CD4-positive, alpha-beta T cell treated with Interleukin-2 at 100 ng/mL for 4 hours (primary cell): Measurements from ENCODE around the gene LARP1.
A peak's percentile ranks its signal among the peaks of the same experiment; 100 is the strongest.
"Not testable (repeated sequence)": the region's sequence is repeated elsewhere in the genome, so short reads cannot be mapped to it uniquely, and the experiment has no call there.

Source experiments
- DNase-seq: peaks from one replicate; pipeline ENCODE4 v3.0.0-alpha.2; 2020; ENCODE audit warnings: low spot score

Gene LARP1

GRCh38 chr5:154793599-154794524 lies 38.7 kb downstream of the LARP1 start:
- no peak for DNase-seq

GRCh38 chr5:154794525-154795234 lies 39.5 kb downstream of the LARP1 start:
- no peak for DNase-seq

GRCh38 chr5:154795235-154795596 lies 40.0 kb downstream of the LARP1 start:
- DNase-seq, result no peak

DNA sequence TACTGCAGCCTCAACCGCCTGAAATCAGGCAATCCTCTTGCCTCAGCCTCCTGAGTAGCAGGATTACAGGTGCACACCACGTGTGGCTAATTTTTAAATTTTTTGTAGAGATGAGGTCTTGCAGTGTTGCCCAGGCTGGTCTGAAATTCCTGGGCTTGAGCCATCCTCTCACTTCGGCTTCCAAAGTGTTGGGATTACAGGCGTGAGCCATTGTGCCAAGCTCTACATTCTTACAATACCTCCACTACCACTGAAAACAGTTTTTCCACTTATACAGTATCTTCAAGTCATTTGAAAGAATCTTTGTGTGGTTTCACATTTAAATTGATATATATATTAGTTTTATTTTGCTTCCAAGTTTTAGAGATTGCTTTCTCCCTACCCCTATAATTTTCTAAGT lies 42.6 kb downstream of the LARP1 start:
- DNase-seq, result no peak

GRCh38 chr5:154800582-154800981 lies 45.4 kb downstream of the LARP1 start:
- DNase-seq, result no peak

- no peak for DNase-seq
Measured at GRCh38 chr5:154801083-154801482, 45.9 kb downstream of the LARP1 start.

DNA sequence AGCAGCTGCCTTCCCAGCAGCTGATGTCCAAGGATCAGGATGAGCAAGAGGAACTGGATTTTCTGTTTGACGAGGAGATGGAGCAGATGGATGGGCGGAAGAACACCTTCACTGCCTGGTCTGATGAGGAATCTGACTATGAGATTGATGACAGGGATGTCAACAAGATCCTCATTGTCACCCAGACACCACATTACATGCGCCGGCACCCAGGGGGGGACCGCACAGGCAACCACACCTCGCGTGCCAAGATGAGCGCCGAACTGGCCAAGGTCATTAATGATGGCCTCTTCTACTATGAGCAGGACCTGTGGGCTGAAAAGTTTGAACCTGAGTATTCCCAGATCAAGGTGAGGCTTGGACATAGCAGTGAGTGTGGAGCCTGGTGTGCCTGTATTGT lies 46.9 kb downstream of the LARP1 start:
- DNase-seq, result no peak

GRCh38 chr5:154806176-154806575 lies 51.0 kb downstream of the LARP1 start:
- DNase-seq, result no peak

GRCh38 chr5:154811239-154811638 lies 56.1 kb downstream of the LARP1 start:
- no peak for DNase-seq

DNA sequence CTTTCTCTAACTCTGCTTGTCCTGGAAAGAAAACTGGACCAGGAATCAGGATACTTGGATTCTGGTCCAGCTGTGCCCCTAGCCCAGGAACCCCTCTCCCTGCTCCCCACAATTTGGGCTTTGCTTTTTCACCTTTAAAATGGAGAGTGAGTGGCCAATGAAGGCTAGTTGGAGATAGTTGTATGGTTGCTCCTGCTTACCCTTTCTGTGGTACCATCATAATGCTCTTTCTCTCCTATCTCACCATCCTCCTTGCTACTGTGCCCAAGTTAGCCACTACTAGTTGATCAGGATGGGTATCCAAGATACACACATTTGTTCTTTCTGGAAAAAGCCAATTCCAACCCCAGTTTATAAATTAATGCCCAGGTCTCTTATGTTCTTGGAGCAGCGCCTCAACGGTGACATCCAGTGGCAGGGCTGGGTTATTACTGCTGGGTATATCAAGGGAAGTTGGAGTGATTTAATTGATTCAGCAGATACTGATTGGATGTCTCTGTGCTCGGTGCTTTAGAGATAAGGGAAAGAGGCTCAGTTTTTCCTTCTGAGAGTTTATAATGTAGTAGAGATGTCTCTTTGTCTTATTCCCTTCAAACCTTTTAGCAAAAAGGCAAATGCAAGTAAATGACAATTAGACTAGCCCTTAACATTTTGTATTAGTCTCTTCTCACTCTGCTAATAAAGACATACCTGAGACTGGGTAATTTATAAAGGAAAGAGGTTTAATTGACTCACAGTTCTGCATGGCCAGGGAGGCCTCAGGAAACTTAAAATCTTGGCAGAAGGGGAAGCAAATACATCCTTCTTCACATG lies 56.7 kb downstream of the LARP1 start:
- peak; percentile 74 for DNase-seq

- DNase-seq, result no peak
Measured at GRCh38 chr5:154813158-154813557, 58.0 kb downstream of the LARP1 start.

- DNase-seq, result peak; percentile 52
Measured at GRCh38 chr5:154813736-154814135, 58.6 kb downstream of the LARP1 start.

DNA sequence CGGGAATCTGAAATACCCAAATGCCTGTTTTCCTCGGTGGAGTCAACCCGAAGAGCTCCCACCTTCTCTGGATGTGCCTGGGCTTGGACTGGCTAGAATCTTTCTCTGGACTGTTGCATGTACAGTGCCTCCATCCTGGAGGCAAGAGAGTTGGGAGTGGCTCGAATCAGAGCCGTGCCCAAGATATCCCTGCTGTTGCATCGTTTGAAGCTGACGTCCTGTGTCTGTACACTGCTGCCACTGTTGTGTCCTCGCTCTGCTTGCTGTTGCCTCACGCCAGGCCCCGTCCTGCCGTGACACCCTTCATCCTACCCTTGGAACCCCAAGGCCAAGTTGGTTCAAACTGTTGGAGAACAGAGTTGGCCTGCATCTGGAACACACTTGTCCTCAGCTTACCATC lies 59.8 kb downstream of the LARP1 start:
- no peak for DNase-seq

DNA sequence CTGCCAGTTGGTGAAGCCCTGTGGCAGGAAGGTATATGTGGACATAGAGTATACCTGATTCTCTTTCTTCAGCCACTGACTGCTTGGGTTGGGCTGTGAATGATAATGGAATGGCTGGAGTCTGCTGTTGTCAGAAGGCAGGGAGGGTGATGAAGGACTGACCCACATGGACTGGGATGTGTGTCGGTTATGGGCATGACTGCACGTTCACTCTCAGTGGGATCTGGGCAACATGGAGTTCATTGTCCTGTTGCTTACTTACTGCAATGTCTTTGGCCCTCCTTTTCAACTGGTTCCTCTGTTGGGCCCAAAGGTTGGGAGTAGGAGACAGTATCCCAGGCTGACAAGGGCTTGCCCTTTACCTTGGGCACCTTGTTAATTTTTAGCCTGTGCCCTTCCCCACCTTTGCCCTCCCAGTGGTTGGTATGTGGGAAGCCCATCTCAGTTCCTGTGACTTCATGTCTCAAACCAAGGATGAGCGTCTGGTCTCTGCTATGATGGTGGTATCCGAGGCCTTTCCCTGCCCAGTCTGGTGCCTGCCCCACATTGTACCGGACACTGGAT lies 60.6 kb downstream of the LARP1 start:
- DNase-seq, result no peak

GRCh38 chr5:154816891-154817492 lies 61.8 kb downstream of the LARP1 start:
- DNase-seq, result no peak

DNA sequence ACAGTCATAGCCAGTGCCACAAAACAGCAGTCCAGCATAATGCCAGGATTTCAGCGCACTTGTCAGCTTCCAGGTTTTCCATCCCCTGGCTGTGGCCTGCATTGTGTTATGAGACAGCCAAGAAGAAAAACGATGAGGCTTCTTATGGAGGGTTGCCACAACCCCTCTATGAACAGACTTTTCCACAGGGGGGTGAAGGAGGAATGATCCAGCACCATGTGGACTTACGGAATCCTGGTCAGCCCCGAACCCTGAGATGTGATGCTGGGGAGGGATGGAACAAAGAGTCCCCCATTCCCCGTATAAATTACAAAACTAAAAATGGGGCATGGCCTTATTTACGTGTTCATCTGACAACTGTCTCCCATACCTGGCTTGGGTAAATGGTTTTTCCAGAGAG lies 62.6 kb downstream of the LARP1 start:
- DNase-seq, result no peak

- no peak for DNase-seq
Measured at GRCh38 chr5:154818471-154819116, 63.4 kb downstream of the LARP1 start.

DNA sequence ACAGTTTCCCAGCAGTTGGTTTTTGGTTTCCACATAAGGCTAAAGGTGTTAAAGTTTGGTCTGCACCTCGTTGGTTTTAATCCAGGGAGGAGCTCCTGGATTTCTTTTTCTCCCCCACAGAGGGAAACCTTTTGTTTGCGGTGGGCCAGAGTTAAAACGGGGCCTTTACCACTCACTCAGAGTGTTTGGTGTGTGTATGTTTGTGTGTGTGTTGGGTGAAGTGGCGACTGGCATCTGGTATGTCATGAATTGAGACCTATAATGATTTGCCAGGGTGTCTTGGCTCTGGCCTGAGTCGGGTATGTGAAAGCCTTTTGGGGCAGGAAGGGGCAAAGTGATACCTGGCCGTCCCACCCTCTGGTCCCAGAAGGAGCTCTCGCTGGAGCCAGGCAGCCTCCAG lies 64.4 kb downstream of the LARP1 start:
- DNase-seq, result no peak

- no peak for DNase-seq
Measured at GRCh38 chr5:154820383-154820782, 65.2 kb downstream of the LARP1 start.

- DNase-seq, result not testable (repeated sequence)
Measured at GRCh38 chr5:154822896-154823295, 67.7 kb downstream of the LARP1 start.

DNA sequence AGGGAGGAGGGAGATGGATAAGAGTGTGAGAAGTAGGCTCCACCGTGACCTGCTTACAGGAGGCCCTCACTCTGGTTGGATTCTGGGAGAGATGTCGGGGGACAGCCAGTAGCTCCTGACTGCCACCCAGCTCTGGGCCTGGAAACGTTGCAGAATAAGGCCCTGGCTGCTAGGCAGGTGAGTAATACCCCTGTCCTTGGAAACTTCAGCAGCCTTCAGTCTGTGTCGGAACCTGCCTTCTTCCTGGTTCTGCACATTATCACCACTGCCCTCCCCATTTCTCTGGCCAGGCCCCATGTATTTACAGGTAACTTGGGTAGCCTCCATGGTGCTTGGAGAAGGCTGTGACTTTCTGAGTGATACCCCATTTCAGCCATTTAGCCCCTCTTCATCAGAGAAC lies 68.4 kb downstream of the LARP1 start:
- DNase-seq, result no peak
